Activated gamma-delta T cell (primary cell): ENCODE data around the gene AOX1.
"Not testable (repeated sequence)": the region's sequence is repeated elsewhere in the genome, so short reads cannot be mapped to it uniquely, and the experiment has no call there.

Experiments
- DNase-seq: peaks from one replicate; lab custom pipeline; 2025; lab: John Stamatoyannopoulos, UW

AOX1 gene

DNA sequence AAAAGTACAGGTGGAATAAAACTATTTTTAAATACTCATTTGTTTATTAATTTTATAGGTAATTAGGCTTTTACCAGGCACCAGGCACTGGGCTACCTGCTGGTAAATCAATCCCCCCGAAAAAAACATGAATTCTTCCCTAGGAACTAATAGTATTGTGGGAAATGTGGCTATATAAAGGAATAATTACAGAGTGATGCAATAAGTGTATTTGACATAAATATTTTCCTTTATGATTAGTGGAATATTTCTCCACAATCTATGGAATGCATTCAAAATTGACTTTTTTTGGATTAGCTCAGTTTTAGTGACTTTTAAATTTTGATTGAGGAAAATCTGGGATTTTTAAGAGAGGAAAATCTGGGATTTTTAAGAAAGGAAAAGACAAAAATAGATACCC lies 116.2 kb downstream of the AOX1 start:
- no peak for DNase-seq

DNA sequence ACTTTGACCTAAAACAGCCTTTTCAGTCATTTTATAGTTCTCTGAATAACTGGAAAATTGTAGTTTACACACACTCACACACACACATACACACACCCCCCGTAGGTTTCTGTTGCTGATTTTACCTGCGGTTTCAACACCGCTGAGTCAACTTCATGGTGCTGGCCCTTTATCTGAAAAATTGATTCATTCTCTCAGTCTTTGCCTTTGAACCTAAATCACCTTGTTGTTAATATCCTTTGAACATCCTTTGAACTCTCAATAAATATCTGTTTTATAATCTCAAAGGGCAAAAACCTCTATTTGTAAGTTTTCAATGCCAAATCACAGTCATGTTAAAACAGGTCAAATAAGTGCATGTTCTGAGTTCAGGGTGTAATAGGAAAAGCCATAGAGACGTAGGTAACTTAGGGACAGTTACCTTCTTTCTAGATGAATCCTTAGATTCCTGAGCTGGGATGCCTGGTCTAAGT lies 116.9 kb downstream of the AOX1 start:
- DNase-seq = no peak

GRCh38 chr2:200703127-200703925 lies 117.5 kb downstream of the AOX1 start:
- no peak for DNase-seq

DNA sequence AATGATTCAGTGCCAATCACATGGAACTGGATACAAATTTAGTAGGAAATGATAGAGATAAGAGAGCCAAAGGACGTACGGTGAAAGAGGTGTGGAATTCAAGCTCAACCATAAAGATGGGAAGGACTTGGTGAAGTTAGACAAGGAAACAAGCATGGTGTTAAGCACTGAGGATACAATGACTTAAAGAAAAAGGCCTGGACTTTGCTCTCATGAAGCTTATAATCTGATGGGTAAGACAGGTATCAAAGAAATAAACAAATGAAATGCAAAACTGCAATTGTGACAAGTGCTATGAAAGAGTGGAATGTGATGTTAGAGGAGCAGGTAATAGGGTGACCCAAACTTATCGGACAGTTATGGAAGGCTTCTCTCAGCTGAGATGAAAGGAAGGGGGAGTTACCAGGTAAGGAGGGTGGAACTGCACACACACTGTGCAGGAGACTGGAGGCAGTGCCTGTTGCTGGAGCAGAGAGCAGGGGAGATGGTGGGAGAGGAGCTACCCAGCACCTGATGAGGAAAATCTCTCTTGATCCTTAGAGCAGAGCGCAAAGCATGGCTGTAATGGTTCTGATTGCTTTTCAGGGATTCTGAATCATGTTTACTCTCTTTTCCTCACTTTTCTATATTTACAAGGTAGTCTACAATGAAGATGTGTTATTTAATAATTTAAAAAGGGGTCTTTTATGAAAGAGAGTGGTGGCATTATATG lies 118.3 kb downstream of the AOX1 start:
- no peak for DNase-seq

DNA sequence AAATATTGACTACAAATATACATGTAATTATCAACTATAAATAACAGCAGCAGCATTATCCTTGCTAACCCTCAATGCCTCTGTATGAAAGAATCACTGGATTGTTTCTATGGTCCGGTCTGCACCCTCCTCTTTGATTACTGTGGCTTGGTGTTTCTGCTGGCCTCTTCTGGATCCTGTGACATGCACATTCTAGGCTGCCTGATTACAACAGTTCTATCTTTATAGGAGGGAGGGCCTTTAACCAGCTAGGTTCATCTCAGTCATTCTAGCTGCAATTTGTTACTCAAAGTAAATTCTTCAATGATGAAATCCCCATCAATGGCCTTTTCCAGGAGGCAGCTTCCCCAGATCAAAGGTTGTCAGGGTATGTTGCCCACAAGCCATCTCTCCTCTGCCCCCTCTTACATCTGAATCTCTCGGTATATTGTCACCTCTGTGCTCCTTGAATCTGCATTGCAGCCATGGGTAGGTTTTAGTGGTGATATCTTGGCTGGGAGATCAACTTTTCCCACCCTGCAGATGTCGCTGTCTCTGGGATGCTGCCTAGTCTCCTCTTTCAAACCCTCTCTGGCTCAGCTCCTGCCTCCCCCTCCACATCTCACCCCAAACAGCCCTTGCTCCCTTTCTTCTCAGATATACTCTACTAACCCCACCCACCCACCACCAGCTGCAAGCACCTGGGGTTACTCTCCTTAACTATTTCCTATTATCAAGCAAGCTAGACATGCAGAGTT lies 119.7 kb downstream of the AOX1 start:
- no peak for DNase-seq

DNA sequence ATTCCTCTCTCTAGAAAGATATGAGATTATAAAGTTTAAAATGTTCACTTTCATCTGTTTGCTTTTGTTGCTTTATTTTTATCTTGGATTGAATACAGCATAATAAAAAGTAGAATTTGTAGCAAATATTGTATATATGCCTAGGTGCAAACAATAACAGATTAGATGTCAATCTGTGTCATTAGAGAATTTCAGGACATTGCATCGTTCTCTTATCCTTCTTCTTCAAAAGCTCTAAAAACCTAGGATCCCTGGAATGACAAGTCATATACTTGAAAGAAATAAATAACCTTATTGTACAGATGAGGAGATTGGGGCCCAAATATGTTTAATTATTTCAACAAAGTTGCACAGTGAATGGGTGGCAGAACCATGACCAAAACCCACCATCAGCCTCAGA lies 123.1 kb downstream of the AOX1 start:
- DNase-seq = no peak

- peak; percentile 70 for DNase-seq
Measured at GRCh38 chr2:200713003-200713703, 127.3 kb downstream of the AOX1 start.

DNA sequence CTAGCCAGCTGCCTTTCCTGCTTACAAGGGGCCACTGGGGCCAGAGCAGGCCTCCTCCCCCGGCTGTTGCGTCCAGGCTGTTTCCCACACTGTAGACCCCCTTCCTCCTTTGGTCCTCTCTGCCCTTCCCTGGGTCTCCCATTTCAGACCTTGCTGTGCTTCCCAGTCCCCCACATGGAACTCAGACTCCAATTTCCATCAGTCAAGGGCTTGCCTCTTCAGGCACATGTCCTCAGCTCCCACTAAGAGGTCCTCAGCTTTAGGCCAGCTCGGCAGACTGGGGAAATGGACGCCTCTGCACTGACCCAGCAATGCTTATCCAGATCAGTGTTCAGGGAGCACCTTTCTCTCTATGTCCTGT lies 127.9 kb downstream of the AOX1 start:
- peak; percentile 1 for DNase-seq

- not testable (repeated sequence) for DNase-seq
Measured at GRCh38 chr2:200715014-200715413, 129.2 kb downstream of the AOX1 start.

- DNase-seq = no peak
Measured at GRCh38 chr2:200716386-200716785, 130.6 kb downstream of the AOX1 start.
